22Rv1 (cell line): ENCODE data around the gene ATP2B2.

Source experiments
- CTCF ChIP-seq: fragments of 450-650 bp; IDR thresholded peaks from 2 replicates; pipeline ENCODE4 v1.5.1; 2017; ENCODE audit warnings: mild to moderate bottlenecking
- ZFX ChIP-seq: fragments of 450-650 bp; IDR thresholded peaks from 2 replicates; pipeline ENCODE4 v1.6.1; 2017; ENCODE audit warnings: antibody characterized with exemption, borderline replicate concordance

- TF ChIP-seq CTCF (no peak), ZFX (no peak)
Measured at GRCh38 chr3:10384541-10385360, 120.6 kb downstream of the ATP2B2 start.
